IMR-90 (cell line): ENCODE measurements around the gene ZNF124. TPM values are rescaled to one million over a fixed set of nuclear protein-coding genes. Genes with fewer than 3 reads are reported as not detected.
A peak's percentile ranks its signal among the peaks of the same experiment; 100 is the strongest.

Experiments
- ATAC-seq: fragments of 200-7000 bp; cut with Tn5 transposase; 2 replicates; pipeline ENCODE4 v1.9.1; 2020; ENCODE audit warnings: low read depth, mild to moderate bottlenecking, moderate library complexity
- BruUV-seq: library from RNA; stranded (reverse); fragments of 400-500 nt; replicated peaks from 2 replicates; lab custom pipeline; 2021; lab: Mats Ljungman, UMichigan
- CTCF ChIA-PET: fragments of 300-600 bp; formaldehyde crosslinking; extraction: SDS; loops from one replicate; lab custom pipeline; 2021; ENCODE audit warnings: antibody characterized with exemption; lab: Yijun Ruan, JAX
- POLR2A ChIA-PET: fragments of 300-600 bp; sonication (Branson Sonifier 250); formaldehyde crosslinking; loops from one replicate; lab custom pipeline; 2022; ENCODE audit warnings: antibody characterized with exemption; ENCODE audit not compliant: unreplicated experiment; lab: Charles Lee
- DNase-seq: peaks from one replicate; pipeline ENCODE4 v3.0.0; 2013
- H2AFZ ChIP-seq: replicated peaks from 2 replicates; pipeline ENCODE3; 2013; ENCODE audit warnings: low read length, mild to moderate bottlenecking; ENCODE audit not compliant: poor library complexity
- H2AK5ac ChIP-seq: 2 replicates; pipeline ENCODE4 v1.6.1; 2013; ENCODE audit warnings: low read depth, low read length, inconsistent platforms
- H2AK9ac ChIP-seq: replicated peaks from 2 replicates; pipeline ENCODE3; 2013; ENCODE audit warnings: mild to moderate bottlenecking, low read depth, low read length, moderate library complexity; ENCODE audit not compliant: poor library complexity
- H2BK120ac ChIP-seq: 2 replicates; pipeline ENCODE4 v1.6.1; 2013; ENCODE audit warnings: low read depth, low read length, inconsistent platforms
- H2BK15ac ChIP-seq: 3 replicates; pipeline ENCODE4 v1.6.1; 2013; ENCODE audit warnings: low read depth, low read length, inconsistent platforms
- H2BK20ac ChIP-seq: 2 replicates; pipeline ENCODE4 v1.6.1; 2013; ENCODE audit warnings: low read depth, mild to moderate bottlenecking, inconsistent platforms, low read length, moderate library complexity
- H2BK5ac ChIP-seq: 2 replicates; pipeline ENCODE4 v1.6.1; 2013; ENCODE audit warnings: mild to moderate bottlenecking, low read depth, low read length, inconsistent platforms; ENCODE audit not compliant: poor library complexity, severe bottlenecking
- H3K14ac ChIP-seq: replicated peaks from 2 replicates; pipeline ENCODE4 v1.6.1; 2013; ENCODE audit warnings: low read depth, low read length, inconsistent platforms
- H3K18ac ChIP-seq: 2 replicates; pipeline ENCODE4 v1.6.1; 2013; ENCODE audit warnings: low read depth, low read length, control low read depth
- H3K23ac ChIP-seq: 2 replicates; pipeline ENCODE4 v1.6.1; 2013; ENCODE audit warnings: low read depth, low read length, inconsistent platforms
- H3K27ac ChIP-seq: 2 replicates; pipeline ENCODE4 v1.5.1; 2013; ENCODE audit warnings: mild to moderate bottlenecking, control low read depth, low read length; ENCODE audit not compliant: insufficient read depth
- H3K27me3 ChIP-seq: 2 replicates; pipeline ENCODE4 v1.6.1; 2013; ENCODE audit warnings: low read length; ENCODE audit not compliant: control insufficient read depth, insufficient read depth
- H3K36me3 ChIP-seq: 2 replicates; pipeline ENCODE4 v1.6.1; 2013; ENCODE audit warnings: low read length, mixed read lengths; ENCODE audit not compliant: control insufficient read depth, insufficient read depth
- H3K4ac ChIP-seq: 2 replicates; pipeline ENCODE4 v1.6.1; 2013; ENCODE audit warnings: low read depth, low read length, inconsistent platforms
- H3K4me1 ChIP-seq: 2 replicates; pipeline ENCODE4 v1.6.1; 2013; ENCODE audit warnings: low read length, mixed read lengths; ENCODE audit not compliant: control insufficient read depth, insufficient read depth
- H3K4me2 ChIP-seq: 2 replicates; pipeline ENCODE4 v1.6.1; 2013; ENCODE audit warnings: low read depth, mild to moderate bottlenecking, control low read depth, low read length, moderate library complexity
- H3K4me3 ChIP-seq: 2 replicates; pipeline ENCODE4 v1.5.1; 2013; ENCODE audit warnings: low read depth, mild to moderate bottlenecking, control low read depth, low read length, moderate library complexity; ENCODE audit not compliant: insufficient read depth
- H3K56ac ChIP-seq: 2 replicates; pipeline ENCODE4 v1.6.1; 2013; ENCODE audit warnings: low read length, inconsistent platforms; ENCODE audit not compliant: insufficient read depth; ENCODE audit errors: extremely low read depth
- H3K79me1 ChIP-seq, 2 experiments: 2 replicates each; pipeline ENCODE4 v1.6.1; 2013; ENCODE audit warnings: low read length in 2 of 2, inconsistent platforms in 1 of 2, low read depth in 1 of 2
- H3K9ac ChIP-seq: 2 replicates; pipeline ENCODE4 v1.6.1; 2013; ENCODE audit warnings: low read depth, low read length, control low read depth
- H3K9me1 ChIP-seq: 2 replicates; pipeline ENCODE4 v1.6.1; 2013; ENCODE audit warnings: low read length, inconsistent platforms; ENCODE audit not compliant: insufficient read depth
- H3K9me3 ChIP-seq: 2 replicates; pipeline ENCODE4 v1.6.1; 2013; ENCODE audit warnings: low read length; ENCODE audit not compliant: control insufficient read depth, insufficient read depth
- H4K20me1 ChIP-seq: 2 replicates; pipeline ENCODE4 v1.6.1; 2013; ENCODE audit warnings: low read length, inconsistent platforms; ENCODE audit not compliant: insufficient read depth
- H4K5ac ChIP-seq: 2 replicates; pipeline ENCODE4 v1.6.1; 2013; ENCODE audit warnings: mild to moderate bottlenecking, low read depth, low read length, control low read depth
- H4K8ac ChIP-seq, 2 experiments: 2 replicates each; pipeline ENCODE4 v1.6.1; 2013; ENCODE audit warnings: low read depth in 2 of 2, low read length in 2 of 2, control low read depth in 1 of 2, inconsistent platforms in 1 of 2
- H4K91ac ChIP-seq: 2 replicates; pipeline ENCODE4 v1.6.1; 2013; ENCODE audit warnings: low read depth, low read length, inconsistent platforms; ENCODE audit not compliant: insufficient read depth
- BHLHE40 ChIP-seq: fragments of 150-350 bp; IDR thresholded peaks from 2 replicates; pipeline ENCODE4 v1.6.1; 2016; ENCODE audit warnings: mild to moderate bottlenecking, low read depth, low read length
- CEBPB ChIP-seq: IDR thresholded peaks from 2 replicates; pipeline ENCODE4 v1.6.1; 2012; ENCODE audit warnings: low read depth, low read length, improper control_type of control experiment
- CHD1 ChIP-seq: IDR thresholded peaks from 2 replicates; pipeline ENCODE4 v1.6.1; 2012; ENCODE audit warnings: low read depth, low read length, improper control_type of control experiment
- FOS ChIP-seq: fragments of 150-350 bp; IDR thresholded peaks from 2 replicates; pipeline ENCODE4 v1.6.1; 2016; ENCODE audit warnings: low read depth, low read length
- MAZ ChIP-seq: IDR thresholded peaks from 2 replicates; pipeline ENCODE4 v1.6.1; 2012; ENCODE audit warnings: low read depth, mild to moderate bottlenecking, low read length, improper control_type of control experiment, moderate library complexity, borderline replicate concordance
- RAD21 ChIP-seq: IDR thresholded peaks from 2 replicates; pipeline ENCODE4 v1.6.1; 2012; ENCODE audit warnings: low read length, improper control_type of control experiment
- RCOR1 ChIP-seq: IDR thresholded peaks from 2 replicates; pipeline ENCODE4 v1.6.1; 2012; ENCODE audit warnings: mild to moderate bottlenecking, low read length, improper control_type of control experiment; ENCODE audit not compliant: insufficient replicate concordance
- RFX5 ChIP-seq: IDR thresholded peaks from 2 replicates; pipeline ENCODE4 v1.8.0; 2012; ENCODE audit warnings: low read depth, mild to moderate bottlenecking, low read length, moderate library complexity
- SMC3 ChIP-seq: fragments of 150-350 bp; IDR thresholded peaks from 2 replicates; pipeline ENCODE4 v1.6.1; 2016; ENCODE audit warnings: low read depth, mild to moderate bottlenecking, antibody characterized with exemption, low read length, moderate library complexity
- whole genome bisulfite sequencing, 2 experiments: methylation state at CpG; one replicate each; pipeline versions ENCODE4 v1.1.5 to v1.1.7; 2013; ENCODE audit warnings: missing lambda C conversion rate in 2 of 2; ENCODE audit not compliant: insufficient read length in 1 of 2; ENCODE audit errors: extremely low coverage in 2 of 2; 5-methylcytosine and 5-hydroxymethylcytosine counted together
- dilution Hi-C: fragments of 300-500 bp; cut with HindIII; formaldehyde crosslinking; loops from one replicate; pipeline ENCODE4 v1.14.3; 2018; ENCODE audit warnings: low sequenced_read_pairs; ENCODE audit not compliant: unreplicated experiment
- in situ Hi-C: fragments of 300-500 bp; cut with MboI; formaldehyde crosslinking; loops from 3 replicates; pipeline ENCODE4 v1.14.3; 2019; ENCODE audit warnings: low sequenced_read_pairs, inconsistent platforms, mixed read lengths
- intact Hi-C: fragments of 100-400 bp; cut with micrococcal nuclease; formaldehyde crosslinking; loops from 2 replicates; pipeline ENCODE4 v1.10.0; 2022
- polyA plus RNA-seq, 3 experiments: library from polyadenylated mRNA; depleted of rRNA; stranded (reverse); fragments of >200 nt; gene quantifications; 2 replicates each; pipeline ENCODE4 v1.2.3, GENCODE V29; 2012; ENCODE audit warnings: low replicate concordance in 1 of 3
- total RNA-seq: library from RNA; depleted of rRNA; stranded (reverse); fragments of >200 nt; gene quantifications from 2 replicates; pipeline ENCODE4 v1.2.3, GENCODE V29; 2012
- TF ChIP-seq, protein P1 (sequence below): fragments of 150-350 bp; IDR thresholded peaks from 2 replicates; pipeline ENCODE4 v1.6.1; 2017; ENCODE audit warnings: mild to moderate bottlenecking, antibody characterized with exemption, low read length, low read depth
- TF ChIP-seq, protein P2 (sequence below): conservative IDR thresholded peaks from 2 replicates; pipeline ENCODE4 v1.5.1; 2012; ENCODE audit warnings: mild to moderate bottlenecking, low read depth, low read length, improper control_type of control experiment

The ZNF124 gene
- total and polyA plus RNA-seq, 2 of the 4 experiments (the other 2 are of a cell fraction), result 3.2 to 89.3 TPM

DNA sequence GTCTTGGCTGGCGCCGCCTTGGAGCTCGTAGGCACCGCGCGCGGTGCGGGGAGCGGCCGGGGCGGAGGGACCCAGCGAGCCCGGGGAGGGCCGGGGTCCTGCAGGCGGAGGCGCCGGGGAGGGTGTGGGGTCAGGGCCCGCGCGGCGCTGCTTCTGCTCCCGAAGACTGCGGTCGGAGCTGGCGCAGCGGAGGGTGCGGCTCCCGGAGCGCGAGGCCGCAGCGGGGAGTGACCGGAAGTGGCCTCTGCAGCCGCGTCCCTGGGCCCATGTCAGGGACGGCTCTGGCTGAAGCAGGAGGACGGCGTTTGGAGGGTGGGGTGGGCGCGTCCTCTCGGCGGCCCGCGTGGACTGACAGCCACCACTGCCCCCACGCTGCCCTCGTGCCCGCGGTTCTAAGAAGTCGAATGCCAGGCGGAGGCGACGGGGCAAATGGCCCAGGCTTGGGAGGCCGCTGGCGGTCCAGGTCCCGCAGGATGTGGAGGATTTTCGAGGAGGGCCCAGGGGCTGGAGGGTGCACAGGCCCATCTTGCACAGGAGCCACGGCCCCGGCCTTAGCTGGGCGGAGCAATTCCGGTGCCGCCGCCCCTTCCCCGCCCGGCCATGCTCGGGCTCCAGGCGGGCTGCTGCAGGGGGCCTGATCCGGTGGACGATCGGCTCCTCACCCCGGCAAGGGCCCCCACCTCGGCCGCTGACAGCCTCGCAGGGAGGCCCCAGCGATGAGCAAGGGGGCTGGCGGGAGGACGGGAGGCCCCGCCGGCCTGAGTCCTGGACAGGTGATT, 59.9 kb downstream of the ZNF124 start:
- Histone ChIP-seq H2BK120ac (peak overlapping the region; percentile 90), H2BK20ac (no peak overlapping the region; the same call in 1 of the 2 replicates), H3K4me1 (no peaks in the 10 kb centered on the region; the same call in 1 of the 2 replicates), H3K9ac (peak overlapping the region; percentile 53), H4K91ac (peak overlapping the region; percentile 62; the same call in 1 of the 2 replicates), H2AFZ (peak overlapping the region; percentile 100), H3K23ac (no peak overlapping the region), H3K14ac (0 out of 2 replicates have a peak overlapping the region, but pooled peaks have one; percentile 79), H3K4ac (peak overlapping the region; percentile 93), H4K20me1 (no peaks in the 10 kb centered on the region; the same call in 1 of the 2 replicates), H3K79me1 (peaks cover 0 to 7% of the 10 kb centered on the region in 2 experiments; a peak in 1 of 4 replicates), H3K18ac (no peak overlapping the region; the same call in 1 of the 2 replicates), H3K27ac (peak overlapping the region; percentile 72), H2AK5ac (no peak overlapping the region), H3K36me3 (no peaks in the 10 kb centered on the region), H2AK9ac (peak overlapping the region; percentile 82), H3K27me3 (no peaks in the 10 kb centered on the region), H4K8ac (peak overlapping the region; percentile 82 to 94; a peak in 3 of 4 replicates), H3K9me1 (no peaks in the 10 kb centered on the region; the same call in 1 of the 2 replicates), H3K56ac (peak overlapping the region; percentile 21; the same call in 1 of the 2 replicates), H2BK5ac (peak overlapping the region; percentile 0), H3K4me2 (peak overlapping the region; percentile 71), H3K4me3 (peak overlapping the region; percentile 60), H4K5ac (peak overlapping the region; percentile 86), H2BK15ac (no peak overlapping the region), H3K9me3 (no peaks in the 10 kb centered on the region)
- ChIA-PET CTCF (no interaction called here), POLR2A (no interaction called here)
- dilution Hi-C loops, result no loop called here
- intact Hi-C loops, result no loop called here
- BruUV-seq, result no TSS peak
- in situ Hi-C loops, result no loop called here
- ATAC-seq, result peak; percentile 89
- TF ChIP-seq FOS, result no peak
- no peak for TF ChIP-seq RFX5
- no peak for TF ChIP-seq RAD21
- no peak for TF ChIP-seq CHD1
- no peak; the same call in 1 of the 2 replicates for TF ChIP-seq MAZ
- no peak for TF ChIP-seq SMC3
- TF ChIP-seq, protein P1, sequence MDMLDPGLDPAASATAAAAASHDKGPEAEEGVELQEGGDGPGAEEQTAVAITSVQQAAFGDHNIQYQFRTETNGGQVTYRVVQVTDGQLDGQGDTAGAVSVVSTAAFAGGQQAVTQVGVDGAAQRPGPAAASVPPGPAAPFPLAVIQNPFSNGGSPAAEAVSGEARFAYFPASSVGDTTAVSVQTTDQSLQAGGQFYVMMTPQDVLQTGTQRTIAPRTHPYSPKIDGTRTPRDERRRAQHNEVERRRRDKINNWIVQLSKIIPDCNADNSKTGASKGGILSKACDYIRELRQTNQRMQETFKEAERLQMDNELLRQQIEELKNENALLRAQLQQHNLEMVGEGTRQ, result no peak
- TF ChIP-seq RCOR1, result no peak
- TF ChIP-seq CEBPB, result no peak
- TF ChIP-seq, protein P2, sequence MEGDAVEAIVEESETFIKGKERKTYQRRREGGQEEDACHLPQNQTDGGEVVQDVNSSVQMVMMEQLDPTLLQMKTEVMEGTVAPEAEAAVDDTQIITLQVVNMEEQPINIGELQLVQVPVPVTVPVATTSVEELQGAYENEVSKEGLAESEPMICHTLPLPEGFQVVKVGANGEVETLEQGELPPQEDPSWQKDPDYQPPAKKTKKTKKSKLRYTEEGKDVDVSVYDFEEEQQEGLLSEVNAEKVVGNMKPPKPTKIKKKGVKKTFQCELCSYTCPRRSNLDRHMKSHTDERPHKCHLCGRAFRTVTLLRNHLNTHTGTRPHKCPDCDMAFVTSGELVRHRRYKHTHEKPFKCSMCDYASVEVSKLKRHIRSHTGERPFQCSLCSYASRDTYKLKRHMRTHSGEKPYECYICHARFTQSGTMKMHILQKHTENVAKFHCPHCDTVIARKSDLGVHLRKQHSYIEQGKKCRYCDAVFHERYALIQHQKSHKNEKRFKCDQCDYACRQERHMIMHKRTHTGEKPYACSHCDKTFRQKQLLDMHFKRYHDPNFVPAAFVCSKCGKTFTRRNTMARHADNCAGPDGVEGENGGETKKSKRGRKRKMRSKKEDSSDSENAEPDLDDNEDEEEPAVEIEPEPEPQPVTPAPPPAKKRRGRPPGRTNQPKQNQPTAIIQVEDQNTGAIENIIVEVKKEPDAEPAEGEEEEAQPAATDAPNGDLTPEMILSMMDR, result no peak
- TF ChIP-seq BHLHE40, result no peak
- 21% methylated on average over 12 of the region's 78 CpGs; no CpG with 5 or more reads in 1 of the 2 experiments for WGBS, 2 experiments
- DNase-seq, result peak; percentile 47
